HG03432 (cell line): ENCODE measurements around the gene PLXNA2.

Experiments
- ATAC-seq: cut with Tn5 transposase; IDR thresholded peaks from one replicate; pipeline ENCODE4 v1.9.1; 2021; ENCODE audit warnings: mild to moderate bottlenecking, moderate library complexity; ENCODE audit not compliant: unreplicated experiment

The PLXNA2 gene

GRCh38 chr1:208166340-208167138, 77.6 kb downstream of the PLXNA2 start:
- no peak for ATAC-seq

- no peak for ATAC-seq
These were observed 78.5 kb downstream of the PLXNA2 start for GRCh38 chr1:208165659-208166058.

GRCh38 chr1:208164609-208165008, 79.6 kb downstream of the PLXNA2 start:
- ATAC-seq: no peak

- no peak for ATAC-seq
These were observed 80.6 kb downstream of the PLXNA2 start for GRCh38 chr1:208163539-208163938.

GRCh38 chr1:208162903-208163302, 81.3 kb downstream of the PLXNA2 start:
- no peak for ATAC-seq

- ATAC-seq: no peak
These were observed 82.4 kb downstream of the PLXNA2 start for GRCh38 chr1:208161656-208162375.

GRCh38 chr1:208161005-208161404, 83.2 kb downstream of the PLXNA2 start:
- no peak for ATAC-seq

GRCh38 chr1:208160259-208160819, 83.8 kb downstream of the PLXNA2 start:
- no peak for ATAC-seq

- no peak for ATAC-seq
These were observed 84.5 kb downstream of the PLXNA2 start for GRCh38 chr1:208159555-208160258.

- ATAC-seq: no peak
These were observed 85.3 kb downstream of the PLXNA2 start for GRCh38 chr1:208158640-208159554.

- no peak for ATAC-seq
These were observed 86.4 kb downstream of the PLXNA2 start for GRCh38 chr1:208157769-208158168.

- ATAC-seq: no peak
These were observed 87.4 kb downstream of the PLXNA2 start for GRCh38 chr1:208156741-208157140.

GRCh38 chr1:208156310-208156709, 87.9 kb downstream of the PLXNA2 start:
- no peak for ATAC-seq

- no peak for ATAC-seq
These were observed 89.2 kb downstream of the PLXNA2 start for GRCh38 chr1:208154679-208155642.

GRCh38 chr1:208154040-208154439, 90.1 kb downstream of the PLXNA2 start:
- no peak for ATAC-seq

- no peak for ATAC-seq
These were observed 90.8 kb downstream of the PLXNA2 start for GRCh38 chr1:208153386-208153785.

GRCh38 chr1:208151728-208152598, 92.2 kb downstream of the PLXNA2 start:
- no peak for ATAC-seq

GRCh38 chr1:208150833-208151458, 93.2 kb downstream of the PLXNA2 start:
- ATAC-seq: no peak
